GM19240 (cell line): ENCODE measurements around the gene ABCF3.

Source experiments
- DNase-seq: peaks from one replicate; pipeline ENCODE4 v3.0.0; 2011; ENCODE audit warnings: low spot score; ENCODE audit not compliant: insufficient read length

ABCF3 gene

GRCh38 chr3:184230603-184231528 lies 44.9 kb downstream of the ABCF3 start:
- no peak for DNase-seq

- DNase-seq = no peak
Measured at GRCh38 chr3:184231671-184232070, 45.7 kb downstream of the ABCF3 start.

GRCh38 chr3:184233127-184233843 lies 47.3 kb downstream of the ABCF3 start:
- DNase-seq = no peak

- no peak for DNase-seq
Measured at GRCh38 chr3:184234224-184234623, 48.2 kb downstream of the ABCF3 start.

GRCh38 chr3:184234671-184235380 lies 48.8 kb downstream of the ABCF3 start:
- no peak for DNase-seq

- no peak for DNase-seq
Measured at GRCh38 chr3:184235381-184236032, 49.5 kb downstream of the ABCF3 start.

- DNase-seq = no peak
Measured at GRCh38 chr3:184236033-184236410, 50.0 kb downstream of the ABCF3 start.

GRCh38 chr3:184236636-184237035 lies 50.6 kb downstream of the ABCF3 start:
- no peak for DNase-seq

- DNase-seq = no peak
Measured at GRCh38 chr3:184237211-184237610, 51.2 kb downstream of the ABCF3 start.

- DNase-seq = no peak
Measured at GRCh38 chr3:184237807-184238206, 51.8 kb downstream of the ABCF3 start.

- no peak for DNase-seq
Measured at GRCh38 chr3:184238246-184238818, 52.3 kb downstream of the ABCF3 start.

- DNase-seq = no peak
Measured at GRCh38 chr3:184239221-184239620, 53.2 kb downstream of the ABCF3 start.

- DNase-seq = no peak
Measured at GRCh38 chr3:184239708-184240107, 53.7 kb downstream of the ABCF3 start.

GRCh38 chr3:184240384-184241140 lies 54.6 kb downstream of the ABCF3 start:
- DNase-seq = no peak

GRCh38 chr3:184241141-184241446 lies 55.1 kb downstream of the ABCF3 start:
- DNase-seq = no peak

- DNase-seq = no peak
Measured at GRCh38 chr3:184241447-184242296, 55.7 kb downstream of the ABCF3 start.

GRCh38 chr3:184242297-184242685 lies 56.3 kb downstream of the ABCF3 start:
- DNase-seq = no peak
